BLaER1 treated with 17β-estradiol and CSF1 and Interleukin-3, amounts not matched to agents 10 nM and 100 nM (cell line): ENCODE data around the gene COLEC12.
"Not testable (repeated sequence)": the region's sequence is repeated elsewhere in the genome, so short reads cannot be mapped to it uniquely, and the experiment has no call there.

Source experiments
- H3K27ac ChIP-seq, 11 experiments: shearing (Covaris generic); formaldehyde crosslinking; 2 replicates each; pipeline ENCODE4 v1.8.1; 2022
- H3K27me3 ChIP-seq, 11 experiments: shearing (Covaris generic); formaldehyde crosslinking; 2 replicates each; pipeline ENCODE4 v1.8.1; 2022
- H3K36me3 ChIP-seq, 11 experiments: shearing (Covaris generic); formaldehyde crosslinking; 2 replicates each; pipeline ENCODE4 v1.8.1; 2022
- H3K4me1 ChIP-seq, 10 experiments: shearing (Covaris generic); formaldehyde crosslinking; 2 replicates each; pipeline ENCODE4 v1.8.1; 2022
- H3K4me2 ChIP-seq, 11 experiments: shearing (Covaris generic); formaldehyde crosslinking; 2 replicates each; pipeline ENCODE4 v1.8.1; 2022
- H3K4me3 ChIP-seq, 10 experiments: shearing (Covaris generic); formaldehyde crosslinking; 2 replicates each; pipeline ENCODE4 v1.8.1; 2022
- H3K9ac ChIP-seq, 11 experiments: shearing (Covaris generic); formaldehyde crosslinking; 2 replicates each; pipeline ENCODE4 v1.8.1; 2022
- H3K9me3 ChIP-seq, 11 experiments: shearing (Covaris generic); formaldehyde crosslinking; replicated peaks in 1 of 11; 2 replicates each; pipeline ENCODE4 v1.8.1; 2022
- H4K20me1 ChIP-seq, 11 experiments: shearing (Covaris generic); formaldehyde crosslinking; 2 replicates each; pipeline ENCODE4 v1.8.1; 2022
- Cebpa-rat ChIP-seq, 11 experiments: shearing (Covaris generic); IDR thresholded peaks; 2 replicates each; pipeline ENCODE4 v1.8.1; 2022

COLEC12 gene

DNA sequence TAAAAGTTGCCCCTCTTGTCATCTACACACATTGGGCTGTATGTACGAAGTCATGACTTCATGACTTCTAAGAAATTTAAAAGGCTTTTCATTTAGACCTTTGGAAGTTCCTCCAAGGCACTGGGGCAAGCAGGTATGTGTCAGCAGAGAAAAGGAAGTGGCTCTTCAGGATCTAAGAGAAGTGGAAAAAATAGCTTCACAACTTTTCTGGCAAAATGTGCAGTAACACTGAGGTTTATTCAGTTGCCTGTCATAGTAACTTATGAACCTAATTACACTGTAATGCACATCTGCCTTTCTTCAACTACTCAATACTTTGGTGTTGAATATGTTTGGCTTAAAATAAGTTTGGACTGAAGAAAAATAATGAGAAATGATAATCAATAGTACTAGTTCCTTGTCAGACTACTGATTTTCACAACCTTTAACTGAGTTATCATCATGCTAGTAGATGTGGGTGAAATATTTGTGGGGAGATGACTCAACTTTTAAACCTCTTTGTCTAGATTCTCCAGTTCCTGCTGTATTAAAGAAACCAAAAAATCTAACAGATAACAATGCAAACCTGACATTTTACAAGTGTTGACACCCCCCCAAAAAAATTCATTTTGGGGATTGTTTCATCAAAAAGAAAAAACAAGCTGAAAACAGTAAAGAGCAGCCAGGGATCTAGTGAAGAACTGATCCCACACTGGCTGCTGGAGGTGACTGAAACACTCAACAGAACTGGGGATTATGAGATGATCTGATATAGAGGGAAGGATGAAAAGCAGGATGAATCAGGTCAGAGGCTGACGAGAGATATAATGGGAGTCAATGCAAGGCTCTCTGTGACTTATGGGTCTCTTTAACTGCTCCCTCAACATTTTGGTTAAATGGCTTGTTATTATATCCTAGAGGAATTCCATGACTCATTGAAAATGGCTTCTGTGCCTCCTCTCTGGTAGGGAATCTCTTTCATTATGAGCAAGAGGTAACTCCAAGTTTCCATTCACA lies 84.6 kb downstream of the COLEC12 start:
- Histone ChIP-seq H3K9me3 (peaks cover 0 to 17% (median 1%) of the 10 kb centered on the region in 11 experiments; a peak in 5 of 22 replicates), H3K4me1 (peaks cover 0 to 57% (median 4%) of the 10 kb centered on the region in 10 experiments; a peak in 8 of 20 replicates), H3K4me2 (peak overlapping the region in 4 of 11 experiments; percentile 23 to 72 (median 63); a peak in 8 of 22 replicates), H3K36me3 (peaks cover 0 to 5% (median 0%) of the 10 kb centered on the region in 11 experiments; a peak in 2 of 22 replicates), H3K4me3 (no peak overlapping the region), H3K9ac (no peak overlapping the region), H3K27ac (peak overlapping the region in 3 of 11 experiments; percentile 12 to 51 (median 21); a peak in 4 of 22 replicates), H4K20me1 (no peaks in the 10 kb centered on the region; a peak in 2 of 22 replicates), H3K27me3 (no peaks in the 10 kb centered on the region)
- no peak for TF ChIP-seq Cebpa-rat (IDR thresholded peaks at IDR 0.05)

DNA sequence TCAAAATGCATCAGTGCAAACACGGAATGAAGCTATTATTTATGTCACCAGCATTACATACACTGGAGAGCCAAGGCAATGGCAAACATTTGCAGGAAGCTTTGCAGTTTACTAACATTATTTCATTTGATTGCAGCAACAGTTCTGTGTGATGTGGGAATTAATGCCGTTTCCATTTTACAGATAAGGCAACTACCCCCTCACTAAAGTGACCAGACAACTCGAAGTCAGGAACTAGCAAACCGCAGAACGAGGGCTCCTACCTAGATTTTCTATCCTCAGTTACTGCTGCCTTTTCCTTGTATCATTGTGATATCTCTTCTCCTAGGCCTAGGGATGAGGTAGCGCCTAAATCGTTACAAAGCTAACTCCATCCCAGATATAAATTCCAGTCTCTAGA lies 85.5 kb downstream of the COLEC12 start:
- no peaks in the 10 kb centered on the region; a peak in 1 of 22 replicates for H4K20me1 ChIP-seq

DNA sequence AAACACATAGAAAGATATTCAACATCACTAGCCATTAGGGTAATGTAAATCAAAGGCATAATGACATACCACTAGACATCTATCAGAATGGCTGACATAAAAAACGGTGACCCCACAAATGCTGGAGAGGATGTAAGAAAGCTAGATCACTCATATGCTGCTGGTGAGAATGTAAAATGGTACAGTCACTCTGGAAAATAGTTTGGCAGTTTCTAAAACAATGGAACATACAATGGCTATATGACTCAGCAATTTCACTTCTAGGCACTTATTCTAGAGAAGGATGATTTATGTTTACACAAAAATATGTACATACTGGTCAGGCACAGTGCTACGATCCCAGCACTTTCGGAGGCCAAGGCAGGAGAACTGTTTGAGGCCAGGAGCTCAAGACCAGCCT lies 87.3 kb downstream of the COLEC12 start:
- Histone ChIP-seq H3K9me3 (peaks cover 0 to 29% (median 8%) of the 10 kb centered on the region in 11 experiments; a peak in 8 of 22 replicates), H3K9ac (no peak overlapping the region), H3K27ac (peak overlapping the region in 1 of 11 experiments; percentile 42; a peak in 1 of 22 replicates), H3K27me3 (no peaks in the 10 kb centered on the region), H3K4me3 (no peak overlapping the region), H3K4me1 (peaks cover 0 to 64% (median 7%) of the 10 kb centered on the region in 10 experiments; a peak in 10 of 20 replicates), H4K20me1 (no peaks in the 10 kb centered on the region; a peak in 1 of 22 replicates), H3K4me2 (peak overlapping the region in 4 of 11 experiments; percentile 5 to 15 (median 10); a peak in 3 of 22 replicates), H3K36me3 (peaks cover 0 to 6% (median 0%) of the 10 kb centered on the region in 11 experiments; a peak in 2 of 22 replicates)
- TF ChIP-seq Cebpa-rat (IDR thresholded peaks at IDR 0.05): no peak

More for the DNA sequence above, 85.5 kb downstream of the COLEC12 start:
- H3K4me1 ChIP-seq: peaks cover 0 to 62% (median 4%) of the 10 kb centered on the region in 10 experiments; a peak in 10 of 20 replicates
- H3K9me3 ChIP-seq: peaks cover 0 to 21% (median 4%) of the 10 kb centered on the region in 11 experiments; a peak in 5 of 22 replicates
- peaks cover 0 to 5% (median 0%) of the 10 kb centered on the region in 11 experiments; a peak in 2 of 22 replicates for H3K36me3 ChIP-seq
- no peak for TF ChIP-seq Cebpa-rat (IDR thresholded peaks at IDR 0.05)
- no peak overlapping the region for H3K4me3 ChIP-seq
- peak overlapping the region in 3 of 11 experiments; percentile 23 to 72 (median 64); a peak in 5 of 22 replicates for H3K4me2 ChIP-seq
- H3K27me3 ChIP-seq: no peaks in the 10 kb centered on the region
- no peak overlapping the region for H3K27ac ChIP-seq
- H3K9ac ChIP-seq: no peak overlapping the region

GRCh38 chr18:410047-410455 lies 90.5 kb downstream of the COLEC12 start:
- peaks cover 0 to 27% (median 7%) of the 10 kb centered on the region in 11 experiments; a peak in 8 of 22 replicates for H3K36me3 ChIP-seq
- no peaks in the 10 kb centered on the region for H4K20me1 ChIP-seq
- no peak overlapping the region for H3K27ac ChIP-seq
- TF ChIP-seq Cebpa-rat (IDR thresholded peaks at IDR 0.05): no peak
- peak overlapping the region in 1 of 11 experiments; percentile 8; a peak in 1 of 22 replicates for H3K9ac ChIP-seq
- H3K4me3 ChIP-seq: no peak overlapping the region
- H3K4me1 ChIP-seq: peaks cover 4 to 59% (median 13%) of the 10 kb centered on the region in 10 experiments; a peak in 16 of 20 replicates
- peak overlapping the region in 2 of 11 experiments; percentile 54 to 61; a peak in 5 of 22 replicates for H3K4me2 ChIP-seq
- H3K9me3 ChIP-seq: peaks cover 15 to 60% (median 27%) of the 10 kb centered on the region in 11 experiments
- H3K27me3 ChIP-seq: no peaks in the 10 kb centered on the region

GRCh38 chr18:408367-408766 lies 92.1 kb downstream of the COLEC12 start:
- no peak for TF ChIP-seq Cebpa-rat (IDR thresholded peaks at IDR 0.05)

DNA sequence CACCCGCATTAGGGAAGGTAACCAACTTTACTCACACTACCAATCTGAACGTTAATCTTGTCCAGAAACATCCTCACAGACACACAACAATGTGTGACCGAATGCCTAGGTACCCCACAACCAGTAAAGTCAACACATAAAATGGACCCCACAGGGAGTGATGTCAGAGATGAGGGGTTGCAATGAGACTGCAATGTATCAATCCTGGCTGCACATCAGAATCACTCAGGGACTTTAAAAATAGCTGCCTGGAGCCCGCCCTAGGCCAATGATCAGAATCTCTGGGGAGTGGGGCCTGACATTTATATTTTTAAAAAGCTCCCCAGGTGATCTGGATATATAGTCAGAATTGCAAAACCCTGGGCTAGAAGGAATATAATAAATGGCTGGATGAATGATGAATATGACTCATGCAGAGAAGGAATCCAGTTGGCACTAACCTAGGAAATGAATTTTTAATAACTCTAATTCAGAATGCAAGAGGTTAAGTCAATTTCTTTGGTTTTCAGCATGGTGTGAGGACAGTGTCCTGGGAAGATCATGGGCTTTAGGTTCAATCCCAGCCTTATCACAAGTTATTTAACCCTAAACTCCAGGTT lies 92.8 kb downstream of the COLEC12 start:
- no peak for TF ChIP-seq Cebpa-rat (IDR thresholded peaks at IDR 0.05)
- Histone ChIP-seq H3K9ac (no peak overlapping the region), H3K4me2 (peak overlapping the region in 2 of 11 experiments; percentile 8 to 31; a peak in 1 of 22 replicates), H3K27me3 (no peaks in the 10 kb centered on the region), H3K27ac (no peak overlapping the region), H3K4me1 (peaks cover 4 to 55% (median 12%) of the 10 kb centered on the region in 10 experiments; a peak in 15 of 20 replicates), H4K20me1 (no peaks in the 10 kb centered on the region), H3K4me3 (no peak overlapping the region), H3K36me3 (peaks cover 0 to 50% (median 9%) of the 10 kb centered on the region in 11 experiments; a peak in 9 of 22 replicates), H3K9me3 (peaks cover 38 to 83% (median 50%) of the 10 kb centered on the region in 11 experiments)

More at GRCh38 chr18:408367-408766, 92.1 kb downstream of the COLEC12 start:
- H3K9ac ChIP-seq: no peak overlapping the region
- peaks cover 0 to 43% (median 9%) of the 10 kb centered on the region in 11 experiments; a peak in 8 of 22 replicates for H3K36me3 ChIP-seq
- no peak overlapping the region for H3K27ac ChIP-seq
- H3K4me2 ChIP-seq: no peak overlapping the region
- H3K4me1 ChIP-seq: peaks cover 4 to 56% (median 12%) of the 10 kb centered on the region in 10 experiments; a peak in 16 of 20 replicates
- peaks cover 32 to 77% (median 44%) of the 10 kb centered on the region in 11 experiments for H3K9me3 ChIP-seq
- no peaks in the 10 kb centered on the region for H3K27me3 ChIP-seq
- no peaks in the 10 kb centered on the region for H4K20me1 ChIP-seq
- H3K4me3 ChIP-seq: no peak overlapping the region

- H3K4me2 ChIP-seq: peak overlapping the region in 2 of 11 experiments; percentile 8 to 31; a peak in 4 of 22 replicates
- H3K27ac ChIP-seq: 0 out of 22 replicates have a peak overlapping the region, but pooled peaks of 2 of the 11 experiments have one; percentile 14 to 20
- no peak for TF ChIP-seq Cebpa-rat (IDR thresholded peaks at IDR 0.05)
- peak overlapping the region in 1 of 11 experiments; percentile 5; a peak in 1 of 22 replicates for H3K9ac ChIP-seq
- H4K20me1 ChIP-seq: no peaks in the 10 kb centered on the region
- peaks cover 0 to 55% (median 9%) of the 10 kb centered on the region in 11 experiments; a peak in 9 of 22 replicates for H3K36me3 ChIP-seq
- H3K4me1 ChIP-seq: peaks cover 4 to 60% (median 13%) of the 10 kb centered on the region in 10 experiments; a peak in 15 of 20 replicates
- no peaks in the 10 kb centered on the region for H3K27me3 ChIP-seq
- H3K4me3 ChIP-seq: no peak overlapping the region
- H3K9me3 ChIP-seq: peaks cover 43 to 87% (median 52%) of the 10 kb centered on the region in 11 experiments
Measured at GRCh38 chr18:407191-407590, 93.3 kb downstream of the COLEC12 start.

DNA sequence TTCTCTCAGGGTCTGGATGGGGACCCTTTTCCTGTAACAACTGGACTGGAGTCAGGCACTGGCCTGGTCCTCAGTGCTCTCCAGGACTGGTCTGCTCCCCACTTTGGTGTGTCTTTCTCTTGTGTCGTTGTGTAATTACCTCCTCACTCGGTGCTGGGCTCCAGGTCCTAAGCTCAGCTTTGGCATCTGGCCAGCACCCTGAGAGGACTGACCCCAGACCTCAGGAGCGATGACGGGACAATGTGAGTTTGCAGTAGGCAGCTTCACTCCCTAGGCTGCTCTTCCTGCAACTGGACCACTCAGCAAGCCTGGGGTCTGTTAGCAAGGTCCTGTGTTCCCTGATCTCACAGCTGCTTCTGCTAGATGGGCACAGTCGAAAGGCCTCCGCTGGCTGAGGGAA lies 93.8 kb downstream of the COLEC12 start:
- Histone ChIP-seq H4K20me1 (no peaks in the 10 kb centered on the region), H3K9ac (peak overlapping the region in 1 of 11 experiments; percentile 5; a peak in 1 of 22 replicates), H3K36me3 (peaks cover 0 to 60% (median 9%) of the 10 kb centered on the region in 11 experiments; a peak in 9 of 22 replicates), H3K4me2 (peak overlapping the region in 2 of 11 experiments; percentile 8 to 31; a peak in 3 of 22 replicates), H3K27me3 (no peaks in the 10 kb centered on the region), H3K4me3 (no peak overlapping the region), H3K9me3 (peaks cover 48 to 87% (median 54%) of the 10 kb centered on the region in 11 experiments), H3K4me1 (peaks cover 4 to 60% (median 13%) of the 10 kb centered on the region in 10 experiments; a peak in 15 of 20 replicates), H3K27ac (peak overlapping the region in 3 of 11 experiments; percentile 14 to 25 (median 20); a peak in 1 of 22 replicates)
- no peak for TF ChIP-seq Cebpa-rat (IDR thresholded peaks at IDR 0.05)

DNA sequence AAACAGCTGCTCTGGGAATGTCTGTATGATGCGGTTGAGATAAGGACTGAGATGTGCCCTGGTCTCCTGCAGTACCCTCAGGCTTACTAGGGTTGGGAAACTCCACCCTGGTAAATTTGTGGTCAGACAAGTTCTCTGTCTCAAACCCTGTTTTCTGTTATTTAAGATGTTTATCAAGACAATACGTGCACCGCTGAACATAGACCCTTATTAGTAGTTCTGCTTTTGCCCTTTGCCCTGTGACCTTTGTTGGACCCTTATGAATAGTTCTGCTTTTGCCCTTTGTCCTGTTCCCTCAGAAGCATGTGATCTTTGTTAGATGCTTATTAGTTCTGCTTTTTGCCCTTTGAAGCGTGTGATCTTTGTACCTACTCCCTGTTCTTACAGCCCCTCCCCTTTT lies 95.5 kb downstream of the COLEC12 start:
- not testable (repeated sequence) for H3K9ac ChIP-seq
- H3K9me3 ChIP-seq: peaks cover 51 to 86% (median 59%) of the 10 kb centered on the region in 11 experiments
- H3K4me1 ChIP-seq: peaks cover 4 to 56% (median 13%) of the 10 kb centered on the region in 10 experiments; a peak in 15 of 20 replicates

More for the DNA sequence above, 95.5 kb downstream of the COLEC12 start:
- not testable (repeated sequence) for H4K20me1 ChIP-seq, H3K27ac ChIP-seq, H3K27me3 ChIP-seq
- H3K4me3 ChIP-seq: peak overlapping the region in 2 of 10 experiments; percentile 3 to 6; a peak in 2 of 20 replicates
- H3K36me3 ChIP-seq: peaks cover 0 to 75% (median 9%) of the 10 kb centered on the region in 11 experiments; a peak in 9 of 22 replicates
- peak overlapping the region in 2 of 11 experiments; percentile 32 to 36; a peak in 3 of 22 replicates for H3K4me2 ChIP-seq
